ENCODE measurements around the gene CREB3L2.

DNA sequence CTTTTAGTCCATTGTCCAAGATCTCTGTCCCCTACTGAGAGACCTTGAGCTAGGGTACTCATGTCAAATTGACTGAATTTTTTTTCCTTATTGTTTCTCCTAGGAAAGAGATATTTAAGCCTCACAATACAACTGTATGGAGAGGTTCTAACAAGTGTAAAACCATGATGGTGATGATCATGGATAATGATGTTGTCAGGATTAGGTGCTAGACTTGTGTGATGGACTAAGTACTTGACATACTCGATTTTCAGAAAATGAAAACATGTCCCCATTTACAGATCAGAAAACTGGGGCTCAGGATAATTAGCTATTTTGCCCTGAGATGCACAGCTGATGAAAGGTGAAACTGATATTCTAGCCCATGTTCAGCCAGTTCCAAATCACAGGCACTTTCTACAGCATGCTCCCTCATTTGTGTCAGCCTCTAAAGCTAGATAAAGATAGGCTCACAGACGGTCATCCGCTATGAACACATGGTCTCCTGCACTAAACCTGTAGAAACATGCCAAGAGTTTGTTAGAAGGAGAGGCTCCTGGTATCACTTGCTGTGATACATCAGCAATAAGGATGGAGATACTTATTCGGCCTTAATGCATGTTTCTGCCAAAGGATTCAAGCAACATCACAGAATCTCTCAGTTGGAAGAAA, 67.6 kb downstream of the CREB3L2 start:
- TF ChIP-seq, protein P1, sequence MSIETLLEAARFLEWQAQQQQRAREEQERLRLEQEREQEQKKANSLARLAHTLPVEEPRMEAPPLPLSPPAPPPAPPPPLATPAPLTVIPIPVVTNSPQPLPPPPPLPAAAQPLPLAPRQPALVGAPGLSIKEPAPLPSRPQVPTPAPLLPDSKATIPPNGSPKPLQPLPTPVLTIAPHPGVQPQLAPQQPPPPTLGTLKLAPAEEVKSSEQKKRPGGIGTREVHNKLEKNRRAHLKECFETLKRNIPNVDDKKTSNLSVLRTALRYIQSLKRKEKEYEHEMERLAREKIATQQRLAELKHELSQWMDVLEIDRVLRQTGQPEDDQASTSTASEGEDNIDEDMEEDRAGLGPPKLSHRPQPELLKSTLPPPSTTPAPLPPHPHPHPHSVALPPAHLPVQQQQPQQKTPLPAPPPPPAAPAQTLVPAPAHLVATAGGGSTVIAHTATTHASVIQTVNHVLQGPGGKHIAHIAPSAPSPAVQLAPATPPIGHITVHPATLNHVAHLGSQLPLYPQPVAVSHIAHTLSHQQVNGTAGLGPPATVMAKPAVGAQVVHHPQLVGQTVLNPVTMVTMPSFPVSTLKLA (IDR thresholded peaks at IDR 0.05): peak; percentile 17; the same call in 1 of the 2 replicates
- TF ChIP-seq PRPF4 (IDR thresholded peaks at IDR 0.05; ENCODE audit: low read depth, low read length, poor library complexity, severe bottlenecking): no peak
- TF ChIP-seq ZNF607 (CRISPR knock-in tag; IDR thresholded peaks at IDR 0.05; ENCODE audit: borderline replicate concordance): no peak
- TF ChIP-seq, protein P2, sequence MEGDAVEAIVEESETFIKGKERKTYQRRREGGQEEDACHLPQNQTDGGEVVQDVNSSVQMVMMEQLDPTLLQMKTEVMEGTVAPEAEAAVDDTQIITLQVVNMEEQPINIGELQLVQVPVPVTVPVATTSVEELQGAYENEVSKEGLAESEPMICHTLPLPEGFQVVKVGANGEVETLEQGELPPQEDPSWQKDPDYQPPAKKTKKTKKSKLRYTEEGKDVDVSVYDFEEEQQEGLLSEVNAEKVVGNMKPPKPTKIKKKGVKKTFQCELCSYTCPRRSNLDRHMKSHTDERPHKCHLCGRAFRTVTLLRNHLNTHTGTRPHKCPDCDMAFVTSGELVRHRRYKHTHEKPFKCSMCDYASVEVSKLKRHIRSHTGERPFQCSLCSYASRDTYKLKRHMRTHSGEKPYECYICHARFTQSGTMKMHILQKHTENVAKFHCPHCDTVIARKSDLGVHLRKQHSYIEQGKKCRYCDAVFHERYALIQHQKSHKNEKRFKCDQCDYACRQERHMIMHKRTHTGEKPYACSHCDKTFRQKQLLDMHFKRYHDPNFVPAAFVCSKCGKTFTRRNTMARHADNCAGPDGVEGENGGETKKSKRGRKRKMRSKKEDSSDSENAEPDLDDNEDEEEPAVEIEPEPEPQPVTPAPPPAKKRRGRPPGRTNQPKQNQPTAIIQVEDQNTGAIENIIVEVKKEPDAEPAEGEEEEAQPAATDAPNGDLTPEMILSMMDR (CRISPR knock-in tag; IDR thresholded peaks at IDR 0.05): no peak
- TF ChIP-seq EZH2 (conservative IDR thresholded peaks at IDR 0.05; ENCODE audit: low read depth, low read length): no peak
- TF ChIP-seq ZNF33A (CRISPR knock-in tag; IDR thresholded peaks at IDR 0.05; ENCODE audit: borderline replicate concordance): no peak
- no peak for TF ChIP-seq DNMT3B (CRISPR knock-in tag; conservative IDR thresholded peaks at IDR 0.05)
- no peak for TF ChIP-seq KLF9 (CRISPR knock-in tag; IDR thresholded peaks at IDR 0.05; ENCODE audit: low read depth)
- TF ChIP-seq POLR2A (IDR thresholded peaks at IDR 0.05; ENCODE audit: insufficient read depth in 1 of 2, low read depth in 2 of 2, low read length in 2 of 2): no peak
